Smooth muscle cell (in vitro differentiated cells): ENCODE results near the gene C1D. TPM values are rescaled to one million over a fixed set of nuclear protein-coding genes. Genes with fewer than 3 reads are reported as not detected.

ENCODE experiments used
- DNase-seq: peaks from one replicate; lab custom pipeline; 2025; ENCODE audit not compliant: unreplicated experiment; lab: John Stamatoyannopoulos, UW
- H2AFZ ChIP-seq: fragments of 200-600 bp; sonication (generic); 2 replicates; pipeline ENCODE4 v1.6.0; 2016; ENCODE audit warnings: antibody characterized with exemption, low read depth, mild to moderate bottlenecking
- H3F3A ChIP-seq: fragments of 200-600 bp; sonication (generic); 2 replicates; pipeline ENCODE4 v1.6.0; 2017; ENCODE audit warnings: antibody characterized with exemption, low read depth
- H3K27ac ChIP-seq: fragments of 200-600 bp; sonication (generic); 2 replicates; pipeline ENCODE4 v1.5.1; 2016; ENCODE audit warnings: low read depth, mild to moderate bottlenecking
- H3K27me3 ChIP-seq: fragments of 200-600 bp; sonication (generic); 2 replicates; pipeline ENCODE4 v1.6.1; 2016; ENCODE audit warnings: low read depth, mild to moderate bottlenecking
- H3K36me3 ChIP-seq: fragments of 200-600 bp; sonication (generic); 2 replicates; pipeline ENCODE4 v1.5.1; 2016; ENCODE audit warnings: low read depth
- H3K4me1 ChIP-seq: fragments of 200-600 bp; sonication (generic); 2 replicates; pipeline ENCODE4 v1.5.1; 2016; ENCODE audit warnings: low read depth
- H3K4me2 ChIP-seq: fragments of 200-600 bp; sonication (generic); 2 replicates; pipeline ENCODE4 v1.6.0; 2016; ENCODE audit warnings: mild to moderate bottlenecking
- H3K4me3 ChIP-seq: fragments of 200-600 bp; sonication (generic); 2 replicates; pipeline ENCODE4 v1.5.1; 2016; ENCODE audit warnings: mild to moderate bottlenecking
- H3K79me2 ChIP-seq: fragments of 200-600 bp; sonication (generic); 2 replicates; pipeline ENCODE4 v1.6.0; 2016; ENCODE audit warnings: low read depth, mild to moderate bottlenecking
- H3K9ac ChIP-seq: fragments of 200-600 bp; sonication (generic); 2 replicates; pipeline ENCODE4 v1.6.0; 2016; ENCODE audit warnings: low read depth
- H3K9me3 ChIP-seq: fragments of 200-600 bp; sonication (generic); replicated peaks from 2 replicates; pipeline ENCODE4 v1.5.1; 2016; ENCODE audit warnings: low read depth
- H4K20me1 ChIP-seq: fragments of 200-600 bp; sonication (generic); 2 replicates; pipeline ENCODE4 v1.6.0; 2016; ENCODE audit warnings: low read depth
- CTCF ChIP-seq: fragments of 200-600 bp; sonication (generic); IDR thresholded peaks from 2 replicates; pipeline ENCODE4 v1.5.1; 2017; ENCODE audit warnings: borderline replicate concordance, mild to moderate bottlenecking, antibody characterized with exemption; ENCODE audit not compliant: insufficient read depth, poor library complexity, severe bottlenecking
- WGBS: methylation state at CpG from one replicate; pipeline ENCODE4 v1.1.7; 2016; ENCODE audit warnings: low lambda C conversion rate; 5-methylcytosine and 5-hydroxymethylcytosine counted together
- polyA plus RNA-seq: library from polyadenylated mRNA; unstranded; fragments of >200 nt; fragmentation: Nextera tagmentation; extraction: Ambion mirVana; gene quantifications from 2 replicates; pipeline ENCODE4 v1.2.1, GENCODE V29; 2016
- total RNA-seq: library from RNA; depleted of rRNA; stranded (reverse); fragments of >200 nt; gene quantifications from 2 replicates; pipeline ENCODE4 v1.2.3, GENCODE V29; 2014

Gene C1D
- total and polyA plus RNA-seq, 2 experiments from 2014 or later, result 25.8 to 53.8 TPM

DNA sequence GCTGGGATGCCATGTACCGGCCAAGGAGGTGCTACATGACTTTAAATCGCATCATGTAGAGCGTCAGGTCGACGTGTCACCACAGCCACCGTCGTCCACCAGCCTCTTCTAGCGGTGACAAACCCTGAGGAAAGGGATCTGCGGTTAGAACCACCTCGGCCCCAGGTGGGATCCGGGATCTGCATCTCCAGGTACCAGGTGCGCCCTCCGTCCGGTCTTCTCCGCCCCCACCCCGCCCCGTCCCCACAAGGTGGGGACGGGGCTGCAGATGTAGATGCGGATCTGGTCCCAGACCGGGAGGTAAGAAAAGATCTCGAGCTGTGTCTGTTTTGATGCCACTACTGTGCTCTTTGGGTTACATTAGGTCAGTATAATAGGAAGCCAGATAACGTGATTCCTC lies 38.4 kb downstream of the C1D start:
- no peaks in the 10 kb centered on the region for H3K9me3 ChIP-seq
- no peak for DNase-seq
- no peak overlapping the region for H3K27ac ChIP-seq
- no peaks in the 10 kb centered on the region for H3K27me3 ChIP-seq
- H3K4me3 ChIP-seq, result no peak overlapping the region
- H3K79me2 ChIP-seq, result no peaks in the 10 kb centered on the region
- no peaks in the 10 kb centered on the region for H4K20me1 ChIP-seq
- no peak overlapping the region for H3K4me2 ChIP-seq
- H2AFZ ChIP-seq, result no peak overlapping the region
- no peak overlapping the region for H3K9ac ChIP-seq
- H3F3A ChIP-seq, result no peaks in the 10 kb centered on the region
- no peaks in the 10 kb centered on the region for H3K36me3 ChIP-seq
- peaks cover 6% of the 10 kb centered on the region for H3K4me1 ChIP-seq
- no peak for TF ChIP-seq CTCF
- 95% methylated on average over 22 of the region's 22 CpGs for WGBS

- Histone ChIP-seq H3K4me3 (no peak overlapping the region), H3K4me1 (peaks cover 6% of the 10 kb centered on the region), H3K27ac (no peak overlapping the region), H3K27me3 (no peaks in the 10 kb centered on the region), H3K79me2 (no peaks in the 10 kb centered on the region), H2AFZ (no peak overlapping the region), H3K9me3 (no peaks in the 10 kb centered on the region), H3K9ac (no peak overlapping the region), H3F3A (no peaks in the 10 kb centered on the region), H3K36me3 (no peaks in the 10 kb centered on the region), H4K20me1 (no peaks in the 10 kb centered on the region), H3K4me2 (no peak overlapping the region)
- WGBS, result 97% methylated on average over 16 of the region's 16 CpGs
- TF ChIP-seq CTCF, result no peak
- DNase-seq, result no peak
Measured at GRCh38 chr2:68023904-68024303, 38.9 kb downstream of the C1D start.

DNA sequence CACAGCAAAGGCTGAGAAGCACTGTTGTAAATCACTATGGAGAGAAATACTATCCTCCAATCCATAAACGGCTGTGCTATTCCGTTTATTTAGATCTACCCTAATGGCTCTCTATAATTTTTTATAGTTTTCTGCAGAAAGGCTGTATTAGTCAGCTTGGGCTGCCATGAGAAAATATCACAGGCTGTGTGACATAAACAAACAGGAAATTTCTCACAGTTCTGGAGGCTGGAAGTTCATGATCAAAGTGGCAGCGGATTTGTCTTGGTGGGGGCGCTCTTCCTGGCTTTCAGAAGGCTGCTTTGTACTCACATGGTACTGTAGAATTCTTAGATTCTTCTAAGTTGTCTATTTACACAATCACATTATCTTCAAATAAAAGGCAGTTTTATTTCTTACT lies 44.1 kb downstream of the C1D start:
- no peak overlapping the region for H3K9ac ChIP-seq
- H3K27me3 ChIP-seq, result no peaks in the 10 kb centered on the region
- no peak for DNase-seq
- no peaks in the 10 kb centered on the region for H3K36me3 ChIP-seq
- TF ChIP-seq CTCF, result no peak
- no peaks in the 10 kb centered on the region for H3F3A ChIP-seq
- no peaks in the 10 kb centered on the region for H3K4me1 ChIP-seq
- no peaks in the 10 kb centered on the region for H4K20me1 ChIP-seq
- 72% methylated on average over 4 of the region's 4 CpGs for WGBS
- H3K27ac ChIP-seq, result no peak overlapping the region
- H2AFZ ChIP-seq, result no peak overlapping the region
- no peak overlapping the region for H3K4me2 ChIP-seq
- no peak overlapping the region for H3K4me3 ChIP-seq
- no peaks in the 10 kb centered on the region for H3K79me2 ChIP-seq
- no peaks in the 10 kb centered on the region for H3K9me3 ChIP-seq

DNA sequence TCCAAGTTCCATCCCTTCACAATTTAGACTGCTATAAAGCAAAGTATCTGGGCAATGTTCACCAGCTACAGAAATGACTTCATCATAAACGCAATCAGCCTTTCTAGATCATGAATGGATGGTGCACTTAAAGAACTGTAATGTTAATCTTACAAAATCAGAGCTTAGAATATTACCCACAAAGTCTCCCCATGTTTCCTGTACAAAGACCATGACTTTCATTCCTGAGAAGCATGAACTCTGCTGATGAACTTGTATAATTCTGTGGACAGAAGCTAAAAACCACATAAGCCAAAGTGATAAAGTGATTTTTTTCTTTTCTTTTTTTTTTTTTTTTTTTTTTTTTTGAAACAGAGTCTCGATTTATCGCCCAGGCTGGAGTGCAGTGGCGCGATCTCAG lies 53.3 kb downstream of the C1D start:
- H3F3A ChIP-seq, result no peaks in the 10 kb centered on the region
- H3K4me2 ChIP-seq, result no peak overlapping the region
- no peak overlapping the region for H3K9ac ChIP-seq
- no peaks in the 10 kb centered on the region for H3K36me3 ChIP-seq
- H3K27ac ChIP-seq, result no peak overlapping the region
- no peak overlapping the region for H2AFZ ChIP-seq
- H3K27me3 ChIP-seq, result no peaks in the 10 kb centered on the region
- no peaks in the 10 kb centered on the region for H3K4me1 ChIP-seq
- H3K79me2 ChIP-seq, result no peaks in the 10 kb centered on the region
- no peak for DNase-seq
- no peak overlapping the region for H3K4me3 ChIP-seq
- no peaks in the 10 kb centered on the region for H4K20me1 ChIP-seq
- H3K9me3 ChIP-seq, result no peaks in the 10 kb centered on the region
- 87% methylated on average over 5 of the region's 5 CpGs for WGBS
- TF ChIP-seq CTCF, result no peak
